Retinal pigment epithelial cell (primary cell): ENCODE data around the gene MAGEC1.
"Not testable (repeated sequence)": the region's sequence is repeated elsewhere in the genome, so short reads cannot be mapped to it uniquely, and the experiment has no call there.

Experiments
- DNase-seq: peaks from one replicate; pipeline ENCODE4 v3.0.0-alpha.2; 2010; ENCODE audit warnings: low read depth
- H3K4me3 ChIP-seq: 2 replicates; pipeline ENCODE4 v1.5.1; 2011; ENCODE audit warnings: mild to moderate bottlenecking, low read length, control low read depth, moderate library complexity
- TF ChIP-seq, protein P1 (sequence below): conservative IDR thresholded peaks from 2 replicates; pipeline ENCODE4 v1.5.1; 2011; ENCODE audit warnings: low read depth, low read length, control low read depth, inconsistent platforms

The MAGEC1 gene, protein sequence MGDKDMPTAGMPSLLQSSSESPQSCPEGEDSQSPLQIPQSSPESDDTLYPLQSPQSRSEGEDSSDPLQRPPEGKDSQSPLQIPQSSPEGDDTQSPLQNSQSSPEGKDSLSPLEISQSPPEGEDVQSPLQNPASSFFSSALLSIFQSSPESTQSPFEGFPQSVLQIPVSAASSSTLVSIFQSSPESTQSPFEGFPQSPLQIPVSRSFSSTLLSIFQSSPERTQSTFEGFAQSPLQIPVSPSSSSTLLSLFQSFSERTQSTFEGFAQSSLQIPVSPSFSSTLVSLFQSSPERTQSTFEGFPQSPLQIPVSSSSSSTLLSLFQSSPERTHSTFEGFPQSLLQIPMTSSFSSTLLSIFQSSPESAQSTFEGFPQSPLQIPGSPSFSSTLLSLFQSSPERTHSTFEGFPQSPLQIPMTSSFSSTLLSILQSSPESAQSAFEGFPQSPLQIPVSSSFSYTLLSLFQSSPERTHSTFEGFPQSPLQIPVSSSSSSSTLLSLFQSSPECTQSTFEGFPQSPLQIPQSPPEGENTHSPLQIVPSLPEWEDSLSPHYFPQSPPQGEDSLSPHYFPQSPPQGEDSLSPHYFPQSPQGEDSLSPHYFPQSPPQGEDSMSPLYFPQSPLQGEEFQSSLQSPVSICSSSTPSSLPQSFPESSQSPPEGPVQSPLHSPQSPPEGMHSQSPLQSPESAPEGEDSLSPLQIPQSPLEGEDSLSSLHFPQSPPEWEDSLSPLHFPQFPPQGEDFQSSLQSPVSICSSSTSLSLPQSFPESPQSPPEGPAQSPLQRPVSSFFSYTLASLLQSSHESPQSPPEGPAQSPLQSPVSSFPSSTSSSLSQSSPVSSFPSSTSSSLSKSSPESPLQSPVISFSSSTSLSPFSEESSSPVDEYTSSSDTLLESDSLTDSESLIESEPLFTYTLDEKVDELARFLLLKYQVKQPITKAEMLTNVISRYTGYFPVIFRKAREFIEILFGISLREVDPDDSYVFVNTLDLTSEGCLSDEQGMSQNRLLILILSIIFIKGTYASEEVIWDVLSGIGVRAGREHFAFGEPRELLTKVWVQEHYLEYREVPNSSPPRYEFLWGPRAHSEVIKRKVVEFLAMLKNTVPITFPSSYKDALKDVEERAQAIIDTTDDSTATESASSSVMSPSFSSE

DNA sequence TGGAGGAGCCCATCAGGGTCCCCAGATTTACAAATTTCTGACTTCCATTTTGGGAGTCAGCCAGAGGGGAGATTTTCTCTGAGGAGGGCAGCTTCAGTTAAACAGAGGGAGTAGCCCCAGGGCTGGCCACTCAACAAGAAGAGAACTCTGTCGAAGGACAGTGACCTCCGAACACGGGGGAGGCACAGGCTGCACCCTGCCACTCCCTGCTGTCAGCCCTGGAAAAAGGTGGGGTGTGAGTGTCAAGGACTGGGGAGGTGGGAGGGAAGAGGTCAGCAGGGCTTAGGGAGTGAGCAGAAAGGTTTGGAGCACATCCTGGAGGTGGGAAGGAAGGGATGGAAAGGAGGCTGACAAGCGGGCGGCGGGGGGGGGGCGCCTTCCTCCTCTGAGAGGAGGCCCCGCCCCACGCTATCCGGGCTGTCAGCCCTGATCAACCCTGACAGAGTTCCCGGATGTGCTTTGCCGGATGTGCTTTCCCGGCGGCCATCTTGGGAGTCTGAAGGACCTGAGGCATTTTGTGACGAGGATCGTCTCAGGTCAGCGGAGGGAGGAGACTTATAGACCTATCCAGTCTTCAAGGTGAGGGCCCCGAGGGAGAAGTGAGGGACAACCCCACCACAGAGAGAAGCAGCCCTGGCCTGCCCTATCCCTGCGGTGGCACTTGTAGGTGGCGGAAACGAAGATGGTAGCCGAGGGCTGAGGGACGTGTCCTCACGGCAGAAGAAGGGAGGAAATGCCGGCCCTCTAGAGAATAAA, at the start of gene MAGEC1:
Gene MAGEC1, plus strand, starts transcription at position 495 of the 756 bp plus-strand sequence. CDS start 1,179 bp downstream, outside the sequence.
- DNase-seq = no peak
- TF ChIP-seq, protein P1, sequence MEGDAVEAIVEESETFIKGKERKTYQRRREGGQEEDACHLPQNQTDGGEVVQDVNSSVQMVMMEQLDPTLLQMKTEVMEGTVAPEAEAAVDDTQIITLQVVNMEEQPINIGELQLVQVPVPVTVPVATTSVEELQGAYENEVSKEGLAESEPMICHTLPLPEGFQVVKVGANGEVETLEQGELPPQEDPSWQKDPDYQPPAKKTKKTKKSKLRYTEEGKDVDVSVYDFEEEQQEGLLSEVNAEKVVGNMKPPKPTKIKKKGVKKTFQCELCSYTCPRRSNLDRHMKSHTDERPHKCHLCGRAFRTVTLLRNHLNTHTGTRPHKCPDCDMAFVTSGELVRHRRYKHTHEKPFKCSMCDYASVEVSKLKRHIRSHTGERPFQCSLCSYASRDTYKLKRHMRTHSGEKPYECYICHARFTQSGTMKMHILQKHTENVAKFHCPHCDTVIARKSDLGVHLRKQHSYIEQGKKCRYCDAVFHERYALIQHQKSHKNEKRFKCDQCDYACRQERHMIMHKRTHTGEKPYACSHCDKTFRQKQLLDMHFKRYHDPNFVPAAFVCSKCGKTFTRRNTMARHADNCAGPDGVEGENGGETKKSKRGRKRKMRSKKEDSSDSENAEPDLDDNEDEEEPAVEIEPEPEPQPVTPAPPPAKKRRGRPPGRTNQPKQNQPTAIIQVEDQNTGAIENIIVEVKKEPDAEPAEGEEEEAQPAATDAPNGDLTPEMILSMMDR = no peak
- no peak within 1 kb of the TSS for H3K4me3 ChIP-seq

DNA sequence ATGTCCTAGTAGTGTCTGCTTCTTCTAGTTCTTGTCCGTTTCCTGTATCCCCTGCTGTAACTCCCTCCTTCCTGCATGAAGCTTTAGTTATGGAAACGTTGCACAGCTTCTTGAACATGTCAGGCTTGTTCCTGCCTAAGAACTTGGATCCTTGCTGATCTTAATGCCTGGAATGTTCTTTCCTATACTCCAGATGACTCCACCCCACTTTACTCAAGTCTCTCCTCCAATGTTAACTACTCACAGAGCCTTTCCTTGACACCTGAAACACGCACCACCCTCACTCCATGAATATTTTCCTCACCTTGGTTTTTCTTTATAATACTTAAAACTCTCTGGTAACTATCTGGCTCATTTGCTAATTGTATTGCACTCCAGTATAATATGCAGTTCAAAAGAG, 46.2 kb upstream of the MAGEC1 start:
- TF ChIP-seq, protein P1 = no peak
- no peak overlapping the region for H3K4me3 ChIP-seq
- DNase-seq = no peak

DNA sequence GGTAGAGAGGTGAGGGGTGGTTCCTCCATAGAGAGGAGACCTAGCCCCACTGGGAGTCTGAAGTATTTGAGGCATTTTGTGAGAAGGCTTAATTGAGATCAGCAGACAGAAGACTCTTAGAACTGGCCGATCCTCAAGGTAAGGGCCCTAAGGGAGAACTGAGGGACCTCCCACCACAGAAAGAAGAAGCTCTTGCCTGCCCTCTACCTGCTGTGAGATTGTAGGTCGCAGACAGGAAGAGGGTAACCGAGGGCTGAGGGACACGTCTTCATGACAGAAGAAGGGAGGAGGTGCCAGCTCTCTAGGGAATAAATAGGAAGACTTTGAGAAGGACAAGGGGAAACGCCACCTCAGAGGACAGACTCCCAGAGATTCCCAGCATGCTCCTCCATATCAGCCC, 24.1 kb upstream of the MAGEC1 start:
- no peak overlapping the region for H3K4me3 ChIP-seq
- DNase-seq = no peak
- TF ChIP-seq, protein P1 = no peak

DNA sequence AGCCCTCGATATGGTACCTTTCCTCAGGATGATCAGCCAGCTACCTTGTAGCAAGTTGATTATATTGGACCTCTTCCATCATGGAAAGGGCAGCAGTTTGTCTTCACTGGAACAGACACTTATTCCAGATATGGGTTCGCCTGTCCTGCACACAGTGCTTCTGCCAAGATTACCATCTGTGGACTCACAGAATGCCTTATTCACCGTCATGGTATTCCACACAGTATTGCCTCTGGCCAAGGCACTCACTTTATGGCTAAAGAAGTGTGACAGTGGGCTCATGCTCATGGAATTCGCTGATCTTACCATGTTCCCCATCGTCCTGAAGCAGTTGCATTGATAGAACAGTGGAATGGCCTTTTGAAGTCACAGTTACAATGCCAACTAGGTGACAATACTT, 14.9 kb upstream of the MAGEC1 start:
- not testable (repeated sequence) for H3K4me3 ChIP-seq, DNase-seq

DNA sequence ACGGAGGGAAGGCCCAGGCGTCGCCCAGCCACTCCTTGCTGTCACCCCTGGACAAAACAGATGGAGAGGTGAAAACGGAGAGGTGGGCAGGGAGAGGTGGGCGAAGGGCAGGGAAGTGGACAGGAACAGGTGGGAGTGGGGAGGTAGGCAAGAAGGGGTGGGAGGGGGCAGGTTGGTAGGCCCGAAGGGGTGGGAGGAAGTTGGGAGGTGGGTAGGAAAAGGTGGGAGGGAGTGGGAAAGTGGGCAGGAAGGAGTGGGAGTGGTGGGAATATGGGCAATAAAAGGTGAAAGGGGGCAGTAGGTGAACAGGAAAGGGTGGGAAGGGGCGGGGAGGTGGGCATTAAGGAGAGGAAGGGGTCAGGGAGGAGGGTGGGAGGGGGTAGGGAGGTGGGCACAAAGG, 9.0 kb upstream of the MAGEC1 start:
- H3K4me3 ChIP-seq = no peak overlapping the region
- TF ChIP-seq, protein P1 = no peak
- DNase-seq = no peak

DNA sequence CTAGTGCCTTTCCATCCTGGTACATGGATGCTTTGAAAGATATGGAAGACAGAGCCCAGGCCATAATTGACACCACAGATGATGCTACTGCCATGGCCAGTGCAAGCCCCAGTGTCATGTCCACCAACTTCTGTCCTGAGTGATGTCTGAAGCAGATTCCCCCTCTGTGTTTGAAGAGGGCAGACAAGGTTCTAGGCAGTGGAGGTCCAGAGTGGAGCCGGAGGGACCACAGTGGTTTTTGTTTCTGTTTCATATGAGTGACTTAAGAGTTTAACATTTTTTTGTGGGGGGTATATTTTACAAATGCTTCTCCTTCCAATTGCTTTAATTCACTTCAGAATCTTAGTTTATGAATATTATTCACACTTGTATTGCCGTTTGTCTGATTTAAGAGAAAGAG, 6.0 kb upstream of the MAGEC1 start:
- TF ChIP-seq, protein P1 = no peak
- no peak overlapping the region for H3K4me3 ChIP-seq
- no peak for DNase-seq
